HG02973 (cell line): ENCODE measurements around the gene CA10.

Experiments used
- ATAC-seq: cut with Tn5 transposase; IDR thresholded peaks from one replicate; pipeline ENCODE4 v1.9.1; 2021; ENCODE audit warnings: moderate library complexity; ENCODE audit not compliant: unreplicated experiment

The CA10 gene

GRCh38 chr17:51700011-51700760, 458.3 kb downstream of the CA10 start:
- ATAC-seq = no peak

GRCh38 chr17:51699303-51699702, 459.2 kb downstream of the CA10 start:
- ATAC-seq = no peak

DNA sequence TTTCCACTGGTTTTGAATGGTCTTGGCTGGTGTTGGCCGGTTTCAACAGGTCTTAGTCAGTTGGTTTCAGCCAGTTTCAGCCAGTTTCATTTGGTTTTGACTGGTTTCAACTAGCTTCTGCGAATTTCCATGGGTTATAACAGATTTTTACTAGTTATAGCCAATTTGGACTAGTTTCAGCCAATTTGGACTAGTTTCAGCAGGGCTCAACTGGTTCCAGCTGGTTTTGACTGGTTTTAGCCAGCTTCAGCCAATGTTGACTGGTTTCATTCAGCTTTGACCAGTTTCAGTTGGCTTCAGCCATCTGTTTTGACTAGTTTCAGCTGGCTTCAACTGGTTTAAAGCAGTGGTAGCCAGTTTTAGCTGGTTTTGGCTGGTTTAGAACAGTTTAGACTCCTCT, 465.6 kb downstream of the CA10 start:
- no peak for ATAC-seq

- ATAC-seq = no peak
Observed at GRCh38 chr17:51687887-51688286, 470.6 kb downstream of the CA10 start.

GRCh38 chr17:51685287-51685909, 473.1 kb downstream of the CA10 start:
- ATAC-seq = no peak

- ATAC-seq = no peak
Observed at GRCh38 chr17:51684214-51684613, 474.3 kb downstream of the CA10 start.

DNA sequence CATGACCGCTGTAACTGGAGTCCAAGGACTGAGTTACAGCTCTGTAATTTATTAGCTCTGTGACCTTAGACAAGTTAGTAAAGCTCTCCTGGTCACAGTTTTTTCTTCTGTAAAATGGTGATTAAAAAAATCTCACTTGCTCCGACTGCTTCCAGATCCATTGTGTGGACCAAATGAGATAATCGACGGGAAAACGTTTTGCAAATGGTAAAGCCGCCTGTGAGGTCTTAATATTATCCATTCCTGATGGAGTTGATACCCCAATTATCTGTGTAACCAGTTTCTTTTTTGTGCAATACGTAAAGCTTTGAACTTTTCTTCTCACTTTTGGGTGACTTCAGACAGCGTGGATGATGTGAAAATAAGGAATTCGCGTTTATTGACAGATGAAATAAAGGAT, 475.2 kb downstream of the CA10 start:
- no peak for ATAC-seq

GRCh38 chr17:51682115-51682514, 476.4 kb downstream of the CA10 start:
- ATAC-seq = no peak

- ATAC-seq = no peak
Observed at GRCh38 chr17:51677875-51678274, 480.6 kb downstream of the CA10 start.

DNA sequence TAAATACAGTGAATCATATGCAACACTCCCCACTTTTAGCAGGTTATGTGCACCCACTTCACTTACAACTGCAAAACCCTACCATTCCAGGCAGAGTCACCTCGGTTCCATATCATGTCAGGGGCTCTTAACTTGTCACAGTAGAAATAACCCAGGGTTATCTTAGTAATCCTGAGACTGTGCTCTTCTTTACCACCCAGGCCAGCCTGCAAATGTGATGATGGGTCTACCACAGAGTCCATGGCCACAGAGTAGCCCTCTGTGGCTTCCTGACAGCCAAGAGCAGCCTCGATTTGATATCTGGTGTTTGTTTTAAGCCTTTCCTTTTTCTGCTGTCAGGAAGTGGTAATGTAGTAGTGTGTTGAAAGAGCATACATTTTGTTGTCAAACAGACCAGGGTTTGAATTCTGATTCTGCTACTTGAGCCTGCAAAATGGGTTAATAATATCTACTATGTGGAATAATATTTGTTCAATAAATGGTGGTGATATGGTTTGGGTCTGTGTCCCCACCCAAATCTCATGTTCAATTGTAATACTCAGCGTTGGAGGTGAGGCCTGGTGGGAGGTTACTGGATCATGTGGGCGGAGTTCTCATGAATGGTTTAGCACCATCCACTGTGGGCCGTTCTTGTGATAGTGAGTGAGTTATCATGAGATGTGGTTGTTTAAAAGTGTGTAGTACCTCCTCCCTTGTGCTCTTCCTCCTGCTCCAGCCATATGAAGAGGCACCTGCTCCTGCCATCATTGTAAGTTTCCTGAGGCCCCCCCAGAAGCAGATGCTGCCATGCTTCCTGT, 481.6 kb downstream of the CA10 start:
- no peak for ATAC-seq

DNA sequence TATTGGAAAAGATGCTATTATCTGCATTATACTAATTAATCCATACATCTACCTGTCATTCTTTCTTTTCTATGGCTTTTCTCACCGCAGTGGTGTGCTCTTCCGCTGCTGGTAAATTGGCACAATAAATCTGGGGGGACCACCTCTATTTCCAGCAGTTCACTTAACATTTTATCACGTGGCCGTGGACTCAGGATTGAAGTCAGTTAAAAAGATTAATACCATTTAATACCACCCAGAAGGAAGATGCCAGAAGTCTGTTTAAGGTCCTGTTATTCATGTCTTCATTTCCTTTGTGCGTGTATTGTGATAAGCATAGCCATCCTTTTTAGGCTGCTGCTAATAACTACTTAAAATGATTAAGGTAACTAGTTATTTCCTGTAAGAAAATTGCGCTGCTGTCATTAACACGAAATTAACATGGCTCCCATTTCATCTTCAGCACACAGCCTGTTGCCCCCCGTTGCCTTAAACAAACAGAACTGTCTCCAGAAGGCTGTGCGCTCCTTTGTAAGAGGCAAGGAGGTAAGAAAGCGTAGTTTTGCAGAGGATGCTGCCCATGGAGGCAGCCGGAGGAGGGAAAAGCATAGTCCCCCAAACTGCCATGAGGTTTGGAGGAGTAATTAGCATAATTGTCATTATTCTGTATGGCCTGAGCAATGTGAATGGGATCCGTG, 483.8 kb downstream of the CA10 start:
- ATAC-seq = no peak

GRCh38 chr17:51673070-51673469, 485.4 kb downstream of the CA10 start:
- no peak for ATAC-seq

- no peak for ATAC-seq
Observed at GRCh38 chr17:51672065-51672464, 486.4 kb downstream of the CA10 start.

DNA sequence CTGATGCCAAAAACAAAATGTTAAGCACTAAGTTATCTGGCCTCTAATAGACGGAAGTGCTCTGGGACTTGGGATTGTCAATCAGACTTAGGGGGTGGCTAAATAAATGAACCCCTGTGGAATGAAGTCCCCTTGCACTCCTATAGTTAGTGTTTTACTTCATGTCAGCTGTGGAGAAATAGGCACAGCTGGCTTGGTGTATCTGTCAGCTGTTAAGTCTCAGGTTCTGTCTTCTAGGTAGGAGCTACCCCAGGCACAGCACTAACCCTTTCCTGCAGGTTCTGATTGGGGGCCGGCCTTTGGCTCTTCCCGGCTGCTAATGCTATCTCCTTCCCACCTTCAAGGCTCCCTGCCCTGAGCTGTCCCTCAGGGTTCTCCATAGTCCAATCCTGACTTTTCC, 487.6 kb downstream of the CA10 start:
- no peak for ATAC-seq

DNA sequence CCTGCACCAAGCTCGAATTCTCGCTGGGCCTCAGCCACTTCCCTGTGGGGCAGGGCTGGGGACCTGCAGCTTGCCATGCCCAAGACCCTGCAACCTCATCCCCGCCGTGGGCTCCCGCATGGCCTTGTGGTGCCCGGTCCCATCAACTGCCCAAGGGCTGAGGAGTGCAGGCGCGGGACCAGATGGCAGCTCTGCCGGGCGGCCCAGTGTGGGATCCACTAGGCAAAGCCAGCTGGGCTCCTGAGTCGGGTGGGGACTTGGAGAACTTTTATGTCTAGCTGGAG, 489.6 kb downstream of the CA10 start:
- no peak for ATAC-seq

DNA sequence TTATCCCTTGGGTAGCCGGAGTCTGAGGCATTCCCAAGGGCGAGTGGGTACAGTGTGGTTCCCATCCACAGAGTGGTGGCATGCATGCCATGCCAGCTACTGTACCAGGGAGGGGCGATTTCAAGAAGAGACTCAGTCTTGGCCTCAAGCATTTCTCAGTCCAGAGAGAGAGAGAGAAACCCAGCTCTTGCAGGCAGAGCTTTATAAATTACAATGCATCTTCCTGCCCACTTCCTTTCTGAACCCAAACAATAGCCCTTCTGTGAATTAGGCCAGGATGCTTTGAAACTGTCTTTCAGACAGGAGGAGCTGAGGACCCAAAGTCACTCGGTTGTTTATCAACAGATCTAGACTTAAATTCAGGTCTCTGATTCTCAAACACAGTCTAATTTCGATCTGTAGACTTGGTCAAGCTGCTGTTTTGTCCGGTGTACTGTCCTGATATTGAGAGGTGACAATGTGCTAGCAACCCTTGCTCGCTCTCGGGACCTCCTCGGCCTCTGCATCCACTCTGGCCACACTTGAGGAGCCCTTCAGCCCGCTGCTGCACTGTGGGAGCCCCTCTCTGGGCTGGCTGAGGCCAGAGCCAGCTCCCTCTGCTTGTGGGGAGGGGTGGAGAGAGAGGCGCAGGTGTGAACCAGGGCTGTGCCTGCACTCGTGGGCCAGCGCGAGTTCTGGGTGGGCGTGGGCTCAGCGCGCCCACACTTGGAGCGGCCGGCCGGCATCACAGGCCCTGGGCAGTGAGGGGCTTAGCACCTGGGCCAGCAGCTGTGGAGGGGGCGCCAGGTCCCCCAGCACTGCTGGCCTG, 490.2 kb downstream of the CA10 start:
- ATAC-seq = no peak

DNA sequence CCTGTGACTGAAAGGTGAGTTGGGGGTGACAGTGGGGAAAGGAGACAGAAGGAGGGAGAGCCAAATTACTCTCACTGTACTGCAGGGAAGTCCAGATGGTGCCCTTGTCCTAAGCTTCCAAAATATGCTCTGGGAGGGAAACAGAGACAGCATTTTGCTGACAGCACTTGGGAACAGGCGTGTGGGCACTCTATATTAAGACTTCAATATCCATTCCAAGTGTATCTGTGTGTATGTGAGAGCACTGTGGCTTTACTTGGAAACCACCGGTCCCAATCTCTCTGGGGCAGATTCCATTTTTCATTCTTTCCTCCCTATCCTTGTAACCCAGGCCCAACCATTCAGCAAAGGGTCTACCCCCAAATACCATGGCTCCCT, 490.8 kb downstream of the CA10 start:
- ATAC-seq = no peak

DNA sequence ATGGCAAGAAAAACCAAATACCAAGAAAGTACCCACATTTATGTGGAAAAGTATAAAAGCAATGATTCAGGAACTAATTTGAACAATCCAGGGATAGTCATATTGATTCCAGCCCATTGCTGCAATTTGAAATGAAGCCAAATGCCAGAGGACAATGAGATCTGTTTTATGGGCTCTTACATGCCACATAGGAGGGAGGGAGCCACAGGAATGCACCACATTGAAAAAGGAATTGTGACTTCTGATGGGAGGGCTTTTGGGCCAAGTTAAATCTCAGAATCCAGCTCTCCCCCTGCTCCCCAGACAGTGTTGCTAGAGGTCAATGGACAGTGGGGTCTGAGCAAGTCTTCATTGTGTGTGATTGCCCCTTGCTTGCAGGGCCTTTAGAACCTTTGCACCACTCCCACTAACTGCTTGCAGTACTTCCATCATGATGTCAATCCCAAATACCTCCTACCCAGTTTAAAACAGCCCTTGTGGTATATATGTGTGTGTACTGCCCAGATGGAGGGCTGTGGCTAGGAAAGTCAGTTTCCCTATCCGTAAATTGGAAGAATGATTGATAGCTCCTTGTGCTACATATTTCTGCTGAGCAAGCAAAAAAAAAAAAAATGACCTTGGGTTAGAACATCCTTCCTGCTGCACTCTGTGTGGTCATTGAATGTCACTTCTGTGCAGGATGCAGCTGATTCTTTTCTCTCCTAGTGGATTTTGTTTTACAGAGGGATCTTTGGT, 491.4 kb downstream of the CA10 start:
- no peak for ATAC-seq

GRCh38 chr17:51662204-51663056, 496.1 kb downstream of the CA10 start:
- no peak for ATAC-seq
